DLD1 (cell line): Measurements from ENCODE around the gene CRYGB.

Experiments used
- in situ Hi-C: cut with HindIII; loops from 2 replicates; pipeline ENCODE4 v1.10.0; 2017; ENCODE audit warnings: low sequenced_read_pairs

CRYGB gene

GRCh38 chr2:208146006-208146405 lies at the start of gene CRYGB:
Gene CRYGB (minus strand): TSS chr2:208146158. CDS start chr2:208146120, 38 bp downstream.
- in situ Hi-C loops = no loop called here

- in situ Hi-C loops = no loop called here
These were observed 49.6 kb upstream of the CRYGB start for GRCh38 chr2:208195531-208195930.

GRCh38 chr2:208192611-208193236 lies 46.8 kb upstream of the CRYGB start:
- in situ Hi-C loops = no loop called here

- in situ Hi-C loops = no loop called here
These were observed 44.0 kb upstream of the CRYGB start, which contains the start of gene C2orf80 for GRCh38 chr2:208189810-208190503. Gene C2orf80 (minus strand): TSS chr2:208190030. CDS start chr2:208186986, 3,044 bp downstream.

GRCh38 chr2:208189069-208189809 lies 43.3 kb upstream of the CRYGB start:
- in situ Hi-C loops = no loop called here

GRCh38 chr2:208186893-208187292 lies 40.9 kb upstream of the CRYGB start:
- in situ Hi-C loops = no loop called here

- in situ Hi-C loops = no loop called here
These were observed 40.5 kb upstream of the CRYGB start for GRCh38 chr2:208186465-208186864.

GRCh38 chr2:208183972-208184705 lies 38.2 kb upstream of the CRYGB start:
- in situ Hi-C loops = no loop called here

GRCh38 chr2:208183526-208183925 lies 37.6 kb upstream of the CRYGB start:
- in situ Hi-C loops = no loop called here

GRCh38 chr2:208182835-208183234 lies 36.9 kb upstream of the CRYGB start:
- in situ Hi-C loops = no loop called here

GRCh38 chr2:208179028-208179609 lies 33.2 kb upstream of the CRYGB start:
- in situ Hi-C loops = no loop called here

- in situ Hi-C loops = no loop called here
These were observed 29.8 kb upstream of the CRYGB start for GRCh38 chr2:208175840-208176153.

GRCh38 chr2:208175069-208175839 lies 29.3 kb upstream of the CRYGB start:
- in situ Hi-C loops = no loop called here

GRCh38 chr2:208174144-208174543 lies 28.2 kb upstream of the CRYGB start:
- in situ Hi-C loops = no loop called here

GRCh38 chr2:208172125-208172524 lies 26.2 kb upstream of the CRYGB start:
- in situ Hi-C loops = no loop called here

GRCh38 chr2:208164951-208165755 lies 19.2 kb upstream of the CRYGB start:
- in situ Hi-C loops = no loop called here

GRCh38 chr2:208163489-208163888 lies 17.5 kb upstream of the CRYGB start, which contains the start of gene CRYGA:
Gene CRYGA (minus strand): TSS chr2:208163589. CDS start chr2:208163556, 33 bp downstream.
- in situ Hi-C loops = no loop called here

- in situ Hi-C loops = no loop called here
These were observed 10.5 kb upstream of the CRYGB start for GRCh38 chr2:208156439-208156838.

- in situ Hi-C loops = no loop called here
These were observed 7.2 kb upstream of the CRYGB start for GRCh38 chr2:208153156-208153555.
